ES-I3 (cell line): ENCODE results near the gene LRMDA.

Experiments used
- H3K36me3 ChIP-seq: 2 replicates; pipeline ENCODE4 v1.6.1; 2013; ENCODE audit warnings: mild to moderate bottlenecking, low read length, control low read depth, moderate library complexity; ENCODE audit not compliant: insufficient read depth
- H3K4me1 ChIP-seq: 2 replicates; pipeline ENCODE4 v1.6.1; 2013; ENCODE audit warnings: mild to moderate bottlenecking, control low read depth, low read length; ENCODE audit not compliant: insufficient read depth
- H3K9ac ChIP-seq: 2 replicates; pipeline ENCODE4 v1.6.1; 2013; ENCODE audit warnings: low read depth, mild to moderate bottlenecking, low read length, moderate library complexity
- H3K9me3 ChIP-seq: 2 replicates; pipeline ENCODE4 v1.6.1; 2013; ENCODE audit warnings: mild to moderate bottlenecking, low read length, moderate library complexity; ENCODE audit not compliant: control insufficient read depth, insufficient read depth

LRMDA gene

DNA sequence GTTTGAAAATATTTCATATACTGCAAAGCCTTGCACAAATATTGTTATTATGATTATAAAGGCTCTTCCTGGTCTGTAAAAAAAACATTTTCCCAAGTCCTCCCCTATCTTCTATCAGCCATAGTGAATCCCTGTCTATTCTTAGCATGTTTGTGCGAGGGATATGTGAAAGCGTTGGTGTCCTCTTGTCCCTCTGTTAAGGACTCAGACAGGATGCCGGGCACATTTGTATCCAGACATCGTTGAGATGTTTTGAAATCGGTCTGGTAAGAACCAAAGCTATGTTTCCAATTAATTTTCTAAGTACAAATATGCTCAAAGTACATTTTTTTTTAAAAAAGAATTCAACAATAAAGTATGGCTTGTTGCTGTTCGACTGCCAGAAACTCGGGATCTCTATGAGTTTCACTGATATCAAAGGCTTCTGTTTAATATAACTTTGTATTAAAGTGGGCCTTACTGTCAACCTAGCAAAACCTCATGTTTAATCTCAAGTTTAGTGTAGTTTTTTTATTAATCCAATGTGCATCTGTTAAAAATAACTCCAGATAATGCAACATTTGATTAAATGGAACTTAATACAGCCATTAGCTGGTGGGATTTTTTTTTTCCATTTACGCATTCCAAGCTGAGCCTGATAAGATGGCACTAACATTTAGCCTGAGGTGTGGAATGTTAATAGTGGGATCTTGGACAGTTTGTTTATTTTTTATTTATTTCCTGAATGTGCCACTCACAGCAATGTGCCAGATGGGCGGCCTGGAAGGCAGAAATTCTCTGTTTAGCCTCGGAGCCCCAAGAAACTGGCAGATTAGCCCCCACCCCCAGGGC lies 754.3 kb downstream of the LRMDA start:
- no peak overlapping the region for H3K9ac ChIP-seq
- H3K9me3 ChIP-seq, result no peaks in the 10 kb centered on the region
- no peaks in the 10 kb centered on the region for H3K36me3 ChIP-seq
- no peaks in the 10 kb centered on the region for H3K4me1 ChIP-seq

DNA sequence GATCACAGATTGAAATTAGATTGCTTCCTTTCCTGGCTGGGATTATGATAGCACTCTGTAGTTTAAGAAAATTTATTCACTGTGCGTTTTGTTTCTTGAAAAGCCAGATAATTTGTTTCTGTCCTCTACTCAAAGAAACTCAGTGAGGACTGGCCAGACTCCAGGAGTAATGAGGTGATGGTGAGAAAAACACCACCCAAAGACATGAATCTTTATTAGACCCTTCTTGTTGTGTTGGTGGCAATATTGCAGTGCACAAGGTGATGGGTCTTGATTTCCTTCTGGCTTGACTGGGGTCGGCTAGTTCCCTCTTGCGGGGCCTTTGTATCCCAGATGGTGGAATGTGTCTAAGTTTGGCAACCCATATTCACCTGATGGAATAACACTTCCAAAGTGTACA lies 756.8 kb downstream of the LRMDA start:
- 0 out of 2 replicates have a peak, but pooled peaks cover 6% of the 10 kb centered on the region for H3K4me1 ChIP-seq
- no peaks in the 10 kb centered on the region for H3K36me3 ChIP-seq
- no peaks in the 10 kb centered on the region for H3K9me3 ChIP-seq
- no peak overlapping the region for H3K9ac ChIP-seq

GRCh38 chr10:76190634-76191270 lies 759.3 kb downstream of the LRMDA start:
- Histone ChIP-seq H3K9me3 (no peaks in the 10 kb centered on the region), H3K9ac (no peak overlapping the region), H3K4me1 (peaks cover 17% of the 10 kb centered on the region), H3K36me3 (no peaks in the 10 kb centered on the region)

- Histone ChIP-seq H3K9ac (no peak overlapping the region), H3K36me3 (no peaks in the 10 kb centered on the region), H3K4me1 (peaks cover 22% of the 10 kb centered on the region), H3K9me3 (no peaks in the 10 kb centered on the region)
Observed at GRCh38 chr10:76191336-76191735, 759.9 kb downstream of the LRMDA start.

DNA sequence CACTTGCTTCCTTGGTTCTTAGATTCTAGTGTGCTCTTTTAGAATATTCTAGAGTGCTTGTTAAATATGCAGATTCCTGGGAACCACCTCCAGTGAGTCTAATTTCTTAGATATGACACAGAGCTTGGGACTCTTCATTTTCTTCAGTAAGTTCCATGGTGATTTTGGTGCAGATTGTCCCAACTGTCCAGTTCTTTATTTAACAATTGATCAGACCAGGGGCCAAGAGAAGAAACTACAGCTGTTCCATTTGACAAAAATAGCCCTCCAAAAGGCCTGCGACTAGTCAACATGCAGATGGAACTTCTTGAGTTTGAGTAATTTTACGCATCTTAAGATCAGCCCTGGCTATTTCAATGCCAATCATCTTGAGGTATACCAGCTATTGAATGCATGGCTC lies 760.7 kb downstream of the LRMDA start:
- no peaks in the 10 kb centered on the region for H3K36me3 ChIP-seq
- no peaks in the 10 kb centered on the region for H3K9me3 ChIP-seq
- no peak overlapping the region for H3K9ac ChIP-seq
- peaks cover 22% of the 10 kb centered on the region for H3K4me1 ChIP-seq

GRCh38 chr10:76192694-76193320 lies 761.4 kb downstream of the LRMDA start:
- H3K36me3 ChIP-seq, result no peaks in the 10 kb centered on the region
- peaks cover 22% of the 10 kb centered on the region for H3K4me1 ChIP-seq
- H3K9ac ChIP-seq, result no peak overlapping the region
- no peaks in the 10 kb centered on the region for H3K9me3 ChIP-seq

- Histone ChIP-seq H3K9me3 (no peaks in the 10 kb centered on the region), H3K4me1 (peaks cover 22% of the 10 kb centered on the region), H3K9ac (no peak overlapping the region), H3K36me3 (no peaks in the 10 kb centered on the region)
Observed at GRCh38 chr10:76195654-76196390, 764.4 kb downstream of the LRMDA start.

GRCh38 chr10:76197293-76197692 lies 765.9 kb downstream of the LRMDA start:
- H3K9me3 ChIP-seq, result no peaks in the 10 kb centered on the region
- H3K36me3 ChIP-seq, result no peaks in the 10 kb centered on the region
- H3K9ac ChIP-seq, result no peak overlapping the region
- H3K4me1 ChIP-seq, result peaks cover 17% of the 10 kb centered on the region

DNA sequence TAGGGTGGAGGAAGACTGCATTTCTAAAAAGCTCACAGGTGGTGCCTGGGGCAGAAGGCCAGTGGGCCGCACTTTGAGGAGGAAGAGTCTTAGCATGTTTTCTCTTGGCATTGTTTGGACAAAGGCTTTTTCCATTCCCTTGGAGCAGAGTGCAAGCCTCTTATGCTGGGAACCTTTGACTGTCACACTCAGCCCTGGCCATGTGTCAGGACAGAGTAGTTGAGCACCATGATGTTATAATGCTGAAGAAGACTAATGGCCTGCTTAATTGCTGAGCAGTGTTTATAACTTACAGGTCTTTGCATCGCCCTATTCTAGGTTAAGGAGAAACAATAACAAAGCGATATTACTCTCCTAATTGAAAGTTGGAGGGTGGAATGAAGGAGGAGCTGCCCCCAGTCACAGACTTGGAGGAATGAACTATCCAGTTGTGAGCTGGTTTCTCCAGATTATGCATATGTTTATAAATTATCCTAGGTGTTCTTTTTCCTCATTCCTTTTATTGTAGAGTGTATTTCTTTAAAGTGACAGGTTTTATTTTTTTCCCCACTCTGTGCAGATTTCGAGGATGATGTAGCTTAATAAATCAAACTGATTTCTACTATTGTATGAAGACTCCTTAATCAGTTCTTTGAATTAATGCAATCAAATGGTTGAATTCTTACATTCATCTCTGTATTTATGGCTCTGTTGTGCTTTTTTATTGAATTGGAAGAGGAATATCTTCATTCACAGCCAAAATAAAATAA lies 767.0 kb downstream of the LRMDA start:
- peaks cover 17% of the 10 kb centered on the region for H3K4me1 ChIP-seq
- no peaks in the 10 kb centered on the region for H3K36me3 ChIP-seq
- no peak overlapping the region for H3K9ac ChIP-seq
- H3K9me3 ChIP-seq, result no peaks in the 10 kb centered on the region

GRCh38 chr10:76201962-76202361 lies 770.5 kb downstream of the LRMDA start:
- Histone ChIP-seq H3K9ac (no peak overlapping the region), H3K4me1 (no peaks in the 10 kb centered on the region; the same call in 1 of the 2 replicates), H3K36me3 (no peaks in the 10 kb centered on the region), H3K9me3 (no peaks in the 10 kb centered on the region)

GRCh38 chr10:76202777-76203176 lies 771.4 kb downstream of the LRMDA start:
- no peak overlapping the region for H3K9ac ChIP-seq
- no peaks in the 10 kb centered on the region for H3K36me3 ChIP-seq
- no peaks in the 10 kb centered on the region for H3K9me3 ChIP-seq
- H3K4me1 ChIP-seq, result peaks cover 4% of the 10 kb centered on the region

GRCh38 chr10:76205361-76205760 lies 773.9 kb downstream of the LRMDA start:
- Histone ChIP-seq H3K4me1 (peaks cover 7% of the 10 kb centered on the region), H3K36me3 (no peaks in the 10 kb centered on the region), H3K9ac (no peak overlapping the region), H3K9me3 (no peaks in the 10 kb centered on the region)

- Histone ChIP-seq H3K4me1 (peaks cover 7% of the 10 kb centered on the region), H3K9ac (no peak overlapping the region), H3K36me3 (no peaks in the 10 kb centered on the region), H3K9me3 (no peaks in the 10 kb centered on the region)
Observed at GRCh38 chr10:76206797-76207352, 775.5 kb downstream of the LRMDA start.
